Measurements from ENCODE around the gene GTF3C5. TPM values are rescaled to one million over a fixed set of nuclear protein-coding genes. Genes with fewer than 3 reads are reported as not detected.

GTF3C5 gene
- total and polyA plus RNA-seq, 9 of the 15 experiments (the other 6 are each of a cell fraction or from before 2014, with no cell fraction given): 3.8 to 118 (median 83.7) TPM

- TF ChIP-seq AFF4 (CRISPR knock-in tag; IDR thresholded peaks at IDR 0.05) (no peak), BCL6 (CRISPR knock-in tag; IDR thresholded peaks at IDR 0.05) (no peak), ZKSCAN8 (CRISPR knock-in tag; IDR thresholded peaks at IDR 0.05) (no peak), U2AF2 (optimal IDR thresholded peaks at IDR 0.05; ENCODE audit: low read depth, low read length) (no peak), DEAF1 (CRISPR knock-in tag; IDR thresholded peaks at IDR 0.05) (no peak), CREBBP (IDR thresholded peaks at IDR 0.05; ENCODE audit: low read depth, low read length) (no peak), KDM2B (CRISPR knock-in tag; IDR thresholded peaks at IDR 0.05) (no peak), E2F1 (CRISPR knock-in tag; IDR thresholded peaks at IDR 0.05) (no peak)
Observed at GRCh38 chr9:133051966-133052539, 21.3 kb downstream of the GTF3C5 start (continued).
